GM10248 (cell line): ENCODE measurements around the gene LAD1.

Experiments used
- CTCF ChIA-PET: fragments of 300-600 bp; sonication (Branson Sonifier 250); formaldehyde crosslinking; extraction: SDS; loops from one replicate; lab custom pipeline; 2021; ENCODE audit warnings: antibody characterized with exemption; lab: Yijun Ruan, JAX
- POLR2A ChIA-PET: fragments of 350-650 bp; sonication (Branson Sonifier 250); formaldehyde crosslinking; extraction: SDS; loops from one replicate; lab custom pipeline; 2020; ENCODE audit warnings: antibody characterized with exemption; lab: Yijun Ruan, JAX
- DNase-seq: peaks from one replicate; pipeline ENCODE4 v3.0.0; 2012; ENCODE audit errors: extremely low spot score
- TF ChIP-seq, protein P1 (sequence below): IDR thresholded peaks from 2 replicates; pipeline ENCODE4 v1.5.1; 2012; ENCODE audit warnings: mild to moderate bottlenecking, low read depth; ENCODE audit errors: extremely low read depth, missing control alignments, control extremely low read depth

Gene LAD1

DNA sequence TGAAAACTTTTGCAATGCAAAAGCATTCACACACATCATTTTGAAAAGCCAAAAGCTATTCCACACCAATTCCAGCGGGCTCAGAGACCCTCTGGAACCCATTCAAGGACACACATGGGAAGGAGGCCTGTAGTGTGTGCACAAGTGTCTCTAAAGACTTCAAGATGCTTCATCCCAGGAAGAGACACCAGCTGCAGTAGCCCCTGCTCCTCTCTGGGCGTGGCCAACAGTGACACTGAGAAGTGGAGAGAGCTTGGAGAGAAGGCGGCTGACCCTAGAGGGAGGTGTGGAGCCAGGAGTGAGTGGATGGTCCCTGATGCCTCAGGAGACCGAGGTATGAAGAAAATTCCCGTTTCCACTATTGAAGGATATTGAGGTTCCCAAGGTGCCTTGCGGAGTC, 37.3 kb upstream of the LAD1 start:
- TF ChIP-seq, protein P1, sequence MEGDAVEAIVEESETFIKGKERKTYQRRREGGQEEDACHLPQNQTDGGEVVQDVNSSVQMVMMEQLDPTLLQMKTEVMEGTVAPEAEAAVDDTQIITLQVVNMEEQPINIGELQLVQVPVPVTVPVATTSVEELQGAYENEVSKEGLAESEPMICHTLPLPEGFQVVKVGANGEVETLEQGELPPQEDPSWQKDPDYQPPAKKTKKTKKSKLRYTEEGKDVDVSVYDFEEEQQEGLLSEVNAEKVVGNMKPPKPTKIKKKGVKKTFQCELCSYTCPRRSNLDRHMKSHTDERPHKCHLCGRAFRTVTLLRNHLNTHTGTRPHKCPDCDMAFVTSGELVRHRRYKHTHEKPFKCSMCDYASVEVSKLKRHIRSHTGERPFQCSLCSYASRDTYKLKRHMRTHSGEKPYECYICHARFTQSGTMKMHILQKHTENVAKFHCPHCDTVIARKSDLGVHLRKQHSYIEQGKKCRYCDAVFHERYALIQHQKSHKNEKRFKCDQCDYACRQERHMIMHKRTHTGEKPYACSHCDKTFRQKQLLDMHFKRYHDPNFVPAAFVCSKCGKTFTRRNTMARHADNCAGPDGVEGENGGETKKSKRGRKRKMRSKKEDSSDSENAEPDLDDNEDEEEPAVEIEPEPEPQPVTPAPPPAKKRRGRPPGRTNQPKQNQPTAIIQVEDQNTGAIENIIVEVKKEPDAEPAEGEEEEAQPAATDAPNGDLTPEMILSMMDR, result no peak
- POLR2A ChIA-PET, result no interaction called here
- CTCF ChIA-PET, result interaction anchor here (0.6 to 4.6 kb wide), 36 partner anchors 12 to 683 kb away, joined by 3 to 92 read pairs (median 4); partner anchors contain the start of genes CSRP1 and PHLDA3
- no peak for DNase-seq

DNA sequence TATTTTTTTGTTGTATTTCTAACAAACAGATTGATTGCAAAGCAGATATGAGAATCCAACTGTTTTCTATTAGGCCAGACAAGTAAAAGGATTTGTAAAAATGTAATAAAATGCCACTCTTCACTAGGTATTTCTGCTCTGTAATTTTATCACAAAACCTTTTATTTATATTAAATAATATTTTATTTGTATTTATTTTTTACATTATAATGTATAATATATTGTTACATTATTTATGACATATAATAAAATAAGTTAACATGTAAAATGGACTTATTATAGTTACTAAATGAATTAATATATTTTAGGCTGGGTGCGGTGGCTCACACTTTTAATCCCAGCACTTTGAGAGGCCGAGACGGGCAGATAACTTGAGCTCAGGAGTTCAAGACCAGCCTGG, 35.1 kb upstream of the LAD1 start:
- ChIA-PET CTCF (interaction anchor here (1.5 to 4.6 kb wide), 3 partner anchors 14 to 77 kb away, joined by 3 to 92 read pairs (median 46); no protein-coding TSS in a partner anchor), POLR2A (no interaction called here)

DNA sequence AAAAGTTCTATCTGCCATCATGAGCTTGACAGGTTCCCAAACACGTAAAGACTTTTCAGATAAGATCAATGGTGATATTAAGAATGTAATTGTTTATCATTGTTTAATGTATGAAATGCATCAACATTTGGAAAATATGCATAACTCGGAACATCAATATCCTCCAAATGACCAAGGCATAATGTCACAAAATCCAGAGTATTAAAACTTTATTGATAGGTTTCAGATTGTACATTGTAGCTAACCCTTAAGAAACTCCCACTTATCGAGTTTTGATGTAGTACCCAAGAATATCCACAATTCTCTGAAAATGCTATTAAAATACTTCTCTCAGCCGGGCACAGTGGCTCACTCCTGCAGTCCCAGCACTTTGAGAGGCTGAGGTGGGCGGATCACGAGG, 34.5 kb upstream of the LAD1 start:
- ChIA-PET CTCF (interaction anchor here (1.5 to 4.6 kb wide), 4 partner anchors 15 to 77 kb away, joined by 3 to 92 read pairs (median 25); no protein-coding TSS in a partner anchor), POLR2A (no interaction called here)
- DNase-seq, result no peak
- TF ChIP-seq, protein P1, result no peak

More for the DNA sequence above, 35.1 kb upstream of the LAD1 start:
- TF ChIP-seq, protein P1, result no peak
- no peak for DNase-seq

DNA sequence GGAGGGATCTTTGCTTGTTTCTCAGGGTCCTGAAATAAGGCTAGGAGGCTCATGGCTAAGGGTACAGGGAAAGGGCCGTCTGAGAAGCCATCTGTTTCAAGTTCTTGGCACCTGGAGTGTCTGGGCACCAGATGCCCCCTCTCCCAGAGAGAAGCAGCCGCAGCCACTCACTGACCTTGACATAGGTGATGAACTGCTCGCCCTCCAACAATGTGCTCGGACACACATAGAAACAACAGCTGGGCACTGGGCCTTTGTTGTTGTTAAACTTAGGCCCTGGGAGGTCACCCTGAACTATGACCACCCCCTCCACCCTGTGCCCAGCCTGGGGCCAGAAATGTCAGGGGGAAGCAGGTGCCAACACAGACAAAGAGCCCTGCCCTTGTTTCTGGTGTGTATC, 31.7 kb upstream of the LAD1 start:
- CTCF ChIA-PET, result no interaction called here
- TF ChIP-seq, protein P1, result no peak
- POLR2A ChIA-PET, result no interaction called here
- DNase-seq, result no peak

DNA sequence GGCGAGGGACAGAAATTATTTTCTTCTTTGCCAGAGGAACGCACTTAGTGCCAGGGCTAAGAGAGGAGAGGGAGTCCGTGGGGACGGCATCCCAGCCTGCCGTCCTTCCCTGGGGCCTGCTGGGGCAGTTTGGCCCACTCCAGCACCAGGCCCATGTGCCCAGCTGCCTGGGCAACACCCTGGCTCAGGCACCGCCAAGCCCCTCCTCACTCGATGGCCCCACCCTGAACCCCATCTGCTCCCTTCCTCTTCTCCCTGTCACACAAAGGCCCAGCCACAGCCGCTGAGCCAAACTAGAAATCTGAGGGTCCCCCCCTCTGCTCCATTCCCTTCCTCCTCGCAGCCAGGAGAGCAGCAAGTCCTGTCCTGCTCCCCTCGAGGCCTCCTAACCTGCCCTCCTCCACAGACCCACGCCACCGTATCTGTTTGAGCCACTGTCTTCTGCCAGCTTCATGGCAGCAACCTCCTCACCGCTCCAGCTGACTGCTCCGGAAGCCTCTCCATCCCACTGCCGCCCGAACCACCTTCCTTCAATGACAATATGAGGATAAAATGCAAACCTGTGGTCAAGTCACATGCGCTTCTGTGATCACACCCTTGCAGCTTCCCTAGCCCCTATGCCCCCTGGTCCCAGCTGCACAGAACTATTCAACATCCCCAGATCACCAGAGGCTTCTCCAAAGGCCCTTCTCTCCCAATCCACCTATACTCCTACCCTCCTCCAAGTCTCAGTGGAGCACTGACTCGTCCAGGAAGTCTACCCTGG, 30.8 kb upstream of the LAD1 start:
- CTCF ChIA-PET, result no interaction called here
- DNase-seq, result no peak
- POLR2A ChIA-PET, result interaction anchor here (0.6 kb wide), 1 partner anchor 527 kb away, joined by 4 read pairs; no protein-coding TSS in a partner anchor
- TF ChIP-seq, protein P1, result no peak

DNA sequence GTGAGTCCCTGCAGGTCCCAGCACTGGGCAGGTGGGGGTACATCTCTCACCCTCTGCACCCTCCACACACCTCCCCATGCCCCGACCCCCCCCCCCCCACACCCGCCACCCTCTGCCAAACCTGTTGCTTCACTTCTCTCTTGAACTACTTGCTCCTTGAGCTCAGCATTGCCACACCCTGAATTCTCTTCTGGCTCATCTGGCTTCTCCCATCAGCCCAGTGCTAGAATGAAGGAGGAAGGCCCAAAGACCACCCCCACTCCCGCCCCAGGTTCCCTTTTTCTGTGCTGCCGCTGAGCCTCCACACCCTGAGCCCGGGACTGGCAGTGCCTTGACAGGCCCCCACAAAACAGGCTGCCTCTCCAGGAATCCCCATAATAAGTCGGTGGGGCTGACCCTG, 28.8 kb upstream of the LAD1 start:
- CTCF ChIA-PET, result interaction anchor here (1.5 kb wide), 1 partner anchor 11 kb away, joined by 4 read pairs; no protein-coding TSS in a partner anchor
- no peak for DNase-seq
- TF ChIP-seq, protein P1, result no peak
- POLR2A ChIA-PET, result no interaction called here
